ENCODE measurements around the gene GAN. TPM values are rescaled to one million over a fixed set of nuclear protein-coding genes. Genes with fewer than 3 reads are reported as not detected.

The GAN gene
- total and polyA plus RNA-seq, 9 donors: 1.8 to 7.2 (median 2.3) TPM

DNA sequence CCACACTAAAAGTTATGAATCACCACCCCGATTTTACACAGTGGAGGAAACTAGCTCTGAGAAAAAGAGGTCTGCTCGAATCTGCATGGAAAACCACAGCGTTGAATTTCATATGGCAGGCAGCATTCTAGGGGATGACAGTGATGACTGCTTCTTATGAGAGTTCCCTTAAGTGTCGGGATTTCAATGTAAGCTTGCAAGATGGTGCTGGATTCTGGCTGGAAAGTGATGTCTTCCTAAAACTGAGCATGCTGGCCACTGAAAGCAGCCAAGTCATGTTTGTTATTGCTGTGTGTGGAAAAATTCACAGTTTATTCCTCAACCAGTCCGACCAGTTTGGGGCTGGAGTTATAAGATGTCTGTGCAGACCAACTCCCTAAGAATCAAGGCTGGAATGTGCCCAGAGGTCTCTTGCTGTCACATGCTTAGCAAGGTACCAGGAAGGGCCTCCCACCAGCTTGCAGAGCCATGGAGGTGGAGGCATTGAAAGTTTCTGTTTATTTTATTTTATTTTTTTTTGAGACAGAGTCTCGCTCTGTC, 37.2 kb upstream of the GAN start:
- Histone ChIP-seq H3K4me1 (ENCODE audit: control insufficient read depth, insufficient read depth, low read length) (no peaks in the 10 kb centered on the region), H3K36me3 (ENCODE audit: control insufficient read depth, insufficient read depth, low read length) (no peaks in the 10 kb centered on the region), H3K27ac (ENCODE audit: low read length) (no peak overlapping the region), H3K27me3 (ENCODE audit: control insufficient read depth, insufficient read depth, low read length) (no peaks in the 10 kb centered on the region), H3K9me3 (replicated peaks; ENCODE audit: control insufficient read depth, low read depth, low read length) (no peaks in the 10 kb centered on the region), H3K4me3 (ENCODE audit: low read length) (no peak overlapping the region)
- 80% methylated on average over 3 of the region's 6 CpGs for WGBS (ENCODE audit: insufficient coverage)
- no peak for DNase-seq

DNA sequence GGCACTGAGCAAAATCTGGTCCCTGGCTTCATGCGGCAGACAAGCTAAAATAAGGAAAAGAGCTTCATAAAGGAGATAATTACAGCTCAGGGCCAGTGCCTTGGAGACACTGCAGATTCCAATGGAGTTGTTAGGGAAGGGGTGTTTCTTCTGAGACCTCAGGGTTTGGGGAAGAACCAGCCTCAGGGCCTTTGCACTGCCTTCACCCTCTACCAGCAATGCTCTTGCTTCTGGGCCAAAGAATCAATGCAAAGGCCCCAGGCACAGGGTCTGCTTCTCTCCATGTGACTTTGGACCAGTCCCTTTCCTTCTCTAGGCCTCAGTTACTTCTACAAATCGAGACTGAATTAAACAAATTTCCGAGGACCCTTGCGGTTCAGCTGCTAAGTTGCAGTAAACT, 36.2 kb upstream of the GAN start:
- no peaks in the 10 kb centered on the region for H3K9me3 ChIP-seq (replicated peaks; ENCODE audit: control insufficient read depth, low read depth, low read length)
- no peak overlapping the region for H3K4me3 ChIP-seq (ENCODE audit: low read length)
- no peaks in the 10 kb centered on the region for H3K27me3 ChIP-seq (ENCODE audit: control insufficient read depth, insufficient read depth, low read length)
- no peak overlapping the region for H3K27ac ChIP-seq (ENCODE audit: low read length)
- DNase-seq: no peak
- H3K4me1 ChIP-seq (ENCODE audit: control insufficient read depth, insufficient read depth, low read length): no peaks in the 10 kb centered on the region
- H3K36me3 ChIP-seq (ENCODE audit: control insufficient read depth, insufficient read depth, low read length): no peaks in the 10 kb centered on the region
- WGBS (ENCODE audit: insufficient coverage): 90% methylated on average over 1 of the region's 4 CpGs

DNA sequence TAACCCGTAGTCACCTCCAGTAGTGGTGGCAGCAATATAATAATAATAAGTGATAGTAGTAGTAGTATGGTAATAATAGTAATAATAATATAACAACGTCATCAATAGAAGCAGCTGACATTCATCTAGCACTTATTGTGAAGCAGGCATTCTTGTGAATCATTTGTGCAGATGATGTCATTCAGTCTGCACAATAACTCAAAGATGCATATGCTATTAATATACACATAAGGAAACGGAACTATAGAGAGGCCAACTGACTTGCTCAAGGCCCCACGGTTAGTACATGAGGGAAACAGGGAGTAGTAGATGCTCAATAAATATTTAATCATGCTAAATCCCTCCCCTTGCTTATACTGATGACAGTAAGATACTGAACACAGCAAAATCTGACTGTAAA, 35.4 kb upstream of the GAN start:
- WGBS (ENCODE audit: insufficient coverage): no CpG with 5 or more reads among the region's 4 CpGs
- no peak overlapping the region for H3K27ac ChIP-seq (ENCODE audit: low read length)
- H3K9me3 ChIP-seq (replicated peaks; ENCODE audit: control insufficient read depth, low read depth, low read length): no peaks in the 10 kb centered on the region
- no peak overlapping the region for H3K4me3 ChIP-seq (ENCODE audit: low read length)
- no peaks in the 10 kb centered on the region for H3K27me3 ChIP-seq (ENCODE audit: control insufficient read depth, insufficient read depth, low read length)
- H3K36me3 ChIP-seq (ENCODE audit: control insufficient read depth, insufficient read depth, low read length): no peaks in the 10 kb centered on the region
- peak; percentile 15 for DNase-seq
- H3K4me1 ChIP-seq (ENCODE audit: control insufficient read depth, insufficient read depth, low read length): no peaks in the 10 kb centered on the region

DNA sequence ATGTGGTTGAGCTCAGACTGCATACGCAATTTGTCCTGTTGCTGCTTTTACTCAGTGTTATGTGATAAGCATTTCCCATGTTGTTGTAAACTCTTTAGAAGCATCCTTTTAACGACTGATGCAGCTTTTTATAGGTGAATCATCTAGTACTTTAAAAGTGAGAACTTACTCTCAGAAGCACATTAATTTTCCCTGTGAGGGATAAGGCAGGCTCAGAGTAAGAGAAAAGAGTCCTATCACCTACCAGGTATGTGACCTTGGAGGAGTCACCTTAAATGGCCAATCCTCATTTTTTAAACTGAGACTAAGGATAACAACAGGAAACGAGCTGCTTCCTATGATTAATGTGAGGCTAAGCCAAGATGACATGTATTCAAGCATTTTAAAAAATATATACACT, 34.4 kb upstream of the GAN start:
- Histone ChIP-seq H3K27ac (ENCODE audit: low read length) (no peak overlapping the region), H3K4me3 (ENCODE audit: low read length) (no peak overlapping the region), H3K9me3 (replicated peaks; ENCODE audit: control insufficient read depth, low read depth, low read length) (no peaks in the 10 kb centered on the region), H3K27me3 (ENCODE audit: control insufficient read depth, insufficient read depth, low read length) (no peaks in the 10 kb centered on the region), H3K36me3 (ENCODE audit: control insufficient read depth, insufficient read depth, low read length) (no peaks in the 10 kb centered on the region), H3K4me1 (ENCODE audit: control insufficient read depth, insufficient read depth, low read length) (no peaks in the 10 kb centered on the region)
- no CpG with 5 or more reads among the region's 3 CpGs for WGBS (ENCODE audit: insufficient coverage)
- DNase-seq: no peak

DNA sequence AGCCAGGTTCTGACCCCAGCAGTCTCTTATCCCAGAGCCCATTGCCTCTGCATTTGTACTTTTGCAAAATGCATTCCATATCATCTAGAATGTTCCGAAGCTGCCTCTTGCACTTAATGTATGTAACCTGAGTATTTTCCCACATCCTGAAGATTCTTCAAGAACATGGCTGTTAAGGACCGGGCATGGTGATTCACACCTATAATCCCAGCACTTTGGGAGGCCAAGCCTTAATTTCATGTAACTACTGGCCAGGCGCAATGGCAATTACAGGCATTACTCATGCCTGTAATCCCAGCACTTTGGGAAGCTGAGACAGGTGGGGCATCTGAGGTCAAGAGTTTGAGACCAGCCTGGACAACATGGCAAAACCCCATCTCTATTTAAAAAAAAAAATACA, 31.7 kb upstream of the GAN start:
- no peaks in the 10 kb centered on the region for H3K36me3 ChIP-seq (ENCODE audit: control insufficient read depth, insufficient read depth, low read length)
- no peaks in the 10 kb centered on the region for H3K27me3 ChIP-seq (ENCODE audit: control insufficient read depth, insufficient read depth, low read length)
- H3K9me3 ChIP-seq (replicated peaks; ENCODE audit: control insufficient read depth, low read depth, low read length): no peaks in the 10 kb centered on the region
- no peak overlapping the region for H3K27ac ChIP-seq (ENCODE audit: low read length)
- H3K4me1 ChIP-seq (ENCODE audit: control insufficient read depth, insufficient read depth, low read length): no peaks in the 10 kb centered on the region
- WGBS (ENCODE audit: insufficient coverage): 64% methylated on average over 2 of the region's 3 CpGs
- no peak for DNase-seq
- H3K4me3 ChIP-seq (ENCODE audit: low read length): no peak overlapping the region

DNA sequence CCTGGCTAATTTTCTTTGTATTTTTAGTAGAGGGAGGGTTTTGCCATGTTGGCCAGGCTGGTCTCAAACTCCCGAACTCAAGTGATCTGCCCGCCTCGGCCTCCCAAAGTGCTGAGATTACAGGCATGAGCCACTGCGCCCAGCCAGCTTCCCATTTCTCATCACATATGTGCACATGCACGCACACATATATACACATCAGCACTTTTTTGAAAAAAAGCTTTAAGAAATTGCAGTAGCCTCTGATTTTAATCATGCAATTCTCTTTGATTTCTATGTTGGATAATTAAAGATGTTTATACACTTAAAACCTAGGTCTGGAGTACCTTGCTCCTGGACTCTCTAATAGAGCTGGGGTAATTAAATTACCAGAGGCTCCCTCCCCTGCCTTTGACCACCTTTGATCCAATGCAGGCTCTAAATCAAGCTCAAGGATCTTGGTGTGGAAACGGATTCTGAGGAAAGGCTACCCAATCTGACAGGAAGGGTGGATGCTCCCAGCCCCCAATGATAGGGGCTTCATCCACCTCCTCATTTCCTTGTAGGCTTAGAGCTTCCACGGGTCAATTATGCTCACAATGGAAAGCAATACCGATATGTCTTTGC, 29.7 kb upstream of the GAN start:
- Histone ChIP-seq H3K27me3 (ENCODE audit: control insufficient read depth, insufficient read depth, low read length) (no peaks in the 10 kb centered on the region), H3K4me1 (ENCODE audit: control insufficient read depth, insufficient read depth, low read length) (no peaks in the 10 kb centered on the region), H3K36me3 (ENCODE audit: control insufficient read depth, insufficient read depth, low read length) (no peaks in the 10 kb centered on the region), H3K9me3 (replicated peaks; ENCODE audit: control insufficient read depth, low read depth, low read length) (no peaks in the 10 kb centered on the region), H3K4me3 (ENCODE audit: low read length) (no peak overlapping the region), H3K27ac (ENCODE audit: low read length) (no peak overlapping the region)
- DNase-seq: no peak
- WGBS (ENCODE audit: insufficient coverage): 69% methylated on average over 6 of the region's 8 CpGs

DNA sequence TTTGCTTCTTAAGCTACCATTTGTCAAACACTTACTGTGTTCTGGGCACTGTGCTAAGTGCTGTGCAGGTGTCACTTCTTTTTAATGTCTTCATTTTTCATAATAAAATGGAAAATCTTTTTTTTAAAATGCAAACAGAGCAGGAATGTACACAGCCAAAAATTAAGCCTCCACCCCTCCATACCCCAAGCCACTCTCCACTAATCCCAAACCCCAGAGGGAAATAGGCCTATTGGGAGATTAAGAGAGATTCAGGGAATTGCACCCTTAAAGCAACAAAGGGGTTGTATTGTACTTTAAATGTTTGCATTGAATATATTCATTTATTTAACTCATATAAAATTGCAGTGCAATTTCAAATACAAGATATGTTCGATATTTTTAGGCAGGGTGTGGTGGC, 28.6 kb upstream of the GAN start:
- DNase-seq: no peak
- Histone ChIP-seq H3K4me3 (ENCODE audit: low read length) (no peak overlapping the region), H3K27me3 (ENCODE audit: control insufficient read depth, insufficient read depth, low read length) (no peaks in the 10 kb centered on the region), H3K36me3 (ENCODE audit: control insufficient read depth, insufficient read depth, low read length) (no peaks in the 10 kb centered on the region), H3K9me3 (replicated peaks; ENCODE audit: control insufficient read depth, low read depth, low read length) (no peaks in the 10 kb centered on the region), H3K27ac (ENCODE audit: low read length) (no peak overlapping the region), H3K4me1 (ENCODE audit: control insufficient read depth, insufficient read depth, low read length) (no peaks in the 10 kb centered on the region)
- WGBS (ENCODE audit: insufficient coverage): no CpG with 5 or more reads among the region's 1 CpG

DNA sequence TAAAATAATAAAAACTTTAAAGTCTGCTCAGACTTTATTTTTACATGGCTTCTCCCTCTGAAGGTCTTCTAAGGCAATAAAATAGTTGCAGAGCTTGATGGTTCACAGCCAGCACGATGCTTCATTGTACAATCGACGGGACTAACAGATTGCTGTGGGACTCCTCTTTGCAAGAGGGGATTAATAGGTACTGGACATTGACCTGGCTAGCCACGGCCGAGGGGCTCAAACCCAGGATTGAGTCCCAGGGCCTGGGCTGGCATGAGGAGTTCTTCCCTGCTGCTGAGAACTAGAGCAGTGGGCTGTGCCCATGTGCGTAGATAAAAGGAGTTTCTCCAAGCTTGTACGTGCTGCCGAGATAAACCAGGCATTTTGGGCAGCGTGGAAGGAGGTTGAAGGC, 23.6 kb upstream of the GAN start:
- Histone ChIP-seq H3K9me3 (replicated peaks; ENCODE audit: control insufficient read depth, low read depth, low read length) (no peaks in the 10 kb centered on the region), H3K4me1 (ENCODE audit: control insufficient read depth, insufficient read depth, low read length) (no peaks in the 10 kb centered on the region), H3K27ac (ENCODE audit: low read length) (no peak overlapping the region), H3K36me3 (ENCODE audit: control insufficient read depth, insufficient read depth, low read length) (no peaks in the 10 kb centered on the region), H3K27me3 (ENCODE audit: control insufficient read depth, insufficient read depth, low read length) (no peaks in the 10 kb centered on the region), H3K4me3 (ENCODE audit: low read length) (no peak overlapping the region)
- WGBS (ENCODE audit: insufficient coverage): 86% methylated on average over 9 of the region's 9 CpGs
- no peak for DNase-seq

DNA sequence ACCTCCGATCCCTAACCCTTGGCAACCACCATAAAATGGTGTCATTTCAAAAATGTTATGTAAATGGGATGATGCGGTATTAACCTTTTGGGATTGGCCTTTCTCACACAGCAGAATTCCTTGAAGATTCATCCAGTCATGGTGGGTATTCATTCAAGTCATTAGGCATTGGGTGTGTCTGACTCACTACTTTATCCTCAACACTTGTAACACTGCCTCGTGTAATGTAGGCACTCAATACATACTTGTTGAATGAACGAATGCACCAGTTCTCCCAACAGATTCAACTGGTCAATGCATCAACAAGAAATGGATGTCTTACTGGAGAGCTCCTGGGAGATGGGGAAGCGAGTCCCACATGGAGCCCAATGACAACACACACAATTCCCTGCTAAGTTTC, 21.8 kb upstream of the GAN start:
- Histone ChIP-seq H3K36me3 (ENCODE audit: control insufficient read depth, insufficient read depth, low read length) (no peaks in the 10 kb centered on the region), H3K27me3 (ENCODE audit: control insufficient read depth, insufficient read depth, low read length) (no peaks in the 10 kb centered on the region), H3K4me3 (ENCODE audit: low read length) (no peak overlapping the region), H3K9me3 (replicated peaks; ENCODE audit: control insufficient read depth, low read depth, low read length) (no peaks in the 10 kb centered on the region), H3K27ac (ENCODE audit: low read length) (no peak overlapping the region), H3K4me1 (ENCODE audit: control insufficient read depth, insufficient read depth, low read length) (no peaks in the 10 kb centered on the region)
- no peak for DNase-seq
- 100% methylated on average over 1 of the region's 5 CpGs for WGBS (ENCODE audit: insufficient coverage)

DNA sequence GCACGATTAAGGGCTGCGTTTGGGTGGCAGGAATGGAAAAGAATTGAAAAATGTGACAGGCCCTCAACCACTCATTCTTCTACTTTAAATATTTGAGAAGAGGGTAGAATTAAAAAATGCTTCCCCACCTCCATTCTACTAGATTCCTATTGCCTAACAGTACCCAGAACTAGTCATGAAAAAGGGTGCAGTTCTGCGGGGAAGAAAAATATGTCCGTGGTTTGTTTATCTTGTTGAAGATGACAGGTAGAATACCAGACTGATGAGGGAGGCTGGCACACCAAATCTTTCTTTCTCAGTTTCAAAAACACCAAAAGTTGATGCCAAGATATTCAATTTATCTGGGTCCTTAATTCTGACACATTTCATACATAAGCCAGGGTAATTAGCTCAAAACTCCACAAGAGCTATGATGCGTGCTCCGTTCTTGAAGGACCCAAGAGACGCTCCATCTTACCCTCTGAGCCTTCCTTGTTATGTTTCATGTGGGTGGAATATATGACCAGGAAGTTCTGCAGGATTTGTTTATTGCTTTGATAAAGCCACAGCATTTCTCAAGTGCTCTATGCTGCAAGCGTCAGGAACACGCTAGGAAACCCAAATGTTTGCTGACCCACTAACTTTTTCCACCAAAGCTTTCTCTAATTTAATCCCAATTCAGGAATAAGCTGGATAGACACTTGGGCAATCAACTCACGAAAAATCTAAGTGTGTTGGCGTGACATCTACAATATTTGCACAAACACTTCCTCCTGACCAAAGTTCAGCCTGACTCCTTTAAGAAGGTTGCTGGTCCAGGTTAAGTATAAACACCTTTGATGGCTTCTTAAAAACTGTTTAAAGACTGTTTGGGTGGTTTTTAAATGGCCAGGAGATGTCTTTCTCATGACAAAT, 20.6 kb upstream of the GAN start:
- no peaks in the 10 kb centered on the region for H3K9me3 ChIP-seq (replicated peaks; ENCODE audit: control insufficient read depth, low read depth, low read length)
- DNase-seq: no peak
- H3K27ac ChIP-seq (ENCODE audit: low read length): no peak overlapping the region
- H3K36me3 ChIP-seq (ENCODE audit: control insufficient read depth, insufficient read depth, low read length): no peaks in the 10 kb centered on the region
- no peaks in the 10 kb centered on the region for H3K27me3 ChIP-seq (ENCODE audit: control insufficient read depth, insufficient read depth, low read length)
- no peak overlapping the region for H3K4me3 ChIP-seq (ENCODE audit: low read length)
- H3K4me1 ChIP-seq (ENCODE audit: control insufficient read depth, insufficient read depth, low read length): no peaks in the 10 kb centered on the region
- WGBS (ENCODE audit: insufficient coverage): 79% methylated on average over 2 of the region's 11 CpGs

Data from muscle of leg (tissue), 11 donors.